A204.1 (cell line): ENCODE results near the gene WAC.

Source experiments
- FAIRE-seq: peaks from 2 replicates; lab custom pipeline; 2012; peaks lifted over from hg19 to GRCh38; lab: Jason Lieb, UNC

The WAC gene

GRCh38 chr10:28669227-28670173 lies 136.6 kb downstream of the WAC start:
- no peak for FAIRE-seq
